GM23338 (cell line): Measurements from ENCODE around the gene PIGP. TPM values are rescaled to one million over a fixed set of nuclear protein-coding genes. Genes with fewer than 3 reads are reported as not detected.

ENCODE experiments used
- ATAC-seq: fragments of 200-7000 bp; cut with Tn5 transposase; 3 replicates; pipeline ENCODE4 v1.9.1; 2020
- DNase-seq: peaks from one replicate; pipeline ENCODE4 v3.0.0-alpha.2; 2015; ENCODE audit warnings: low spot score
- H2AFZ ChIP-seq: fragments of 200-600 bp; sonication (generic); 2 replicates; pipeline ENCODE4 v1.8.0; 2016; ENCODE audit warnings: antibody characterized with exemption, mild to moderate bottlenecking, moderate library complexity
- H3F3A ChIP-seq: fragments of 200-600 bp; sonication (generic); replicated peaks from 2 replicates; pipeline ENCODE4 v1.8.0; 2017; ENCODE audit warnings: antibody characterized with exemption, mixed run types, low read depth
- H3K27ac ChIP-seq: fragments of 200-600 bp; sonication (generic); 2 replicates; pipeline ENCODE4 v1.6.1; 2016; ENCODE audit warnings: low read depth
- H3K27me3 ChIP-seq: fragments of 200-600 bp; sonication (generic); 2 replicates; pipeline ENCODE4 v1.8.0; 2016; ENCODE audit warnings: mild to moderate bottlenecking, mixed run types, moderate library complexity; ENCODE audit not compliant: insufficient read depth
- H3K36me3 ChIP-seq: fragments of 200-600 bp; sonication (generic); 2 replicates; pipeline ENCODE4 v1.8.0; 2016; ENCODE audit warnings: mild to moderate bottlenecking; ENCODE audit not compliant: insufficient read depth
- H3K4me1 ChIP-seq: fragments of 200-600 bp; sonication (generic); 2 replicates; pipeline ENCODE4 v1.8.0; 2016; ENCODE audit warnings: mild to moderate bottlenecking, moderate library complexity; ENCODE audit not compliant: insufficient read depth
- H3K4me2 ChIP-seq: fragments of 200-600 bp; sonication (generic); 2 replicates; pipeline ENCODE4 v1.7.1; 2017; ENCODE audit warnings: mixed run types
- H3K4me3 ChIP-seq: fragments of 200-600 bp; sonication (generic); 2 replicates; pipeline ENCODE4 v1.6.1; 2016; ENCODE audit warnings: mixed run types
- H3K79me2 ChIP-seq: fragments of 200-600 bp; sonication (generic); replicated peaks from 2 replicates; pipeline ENCODE4 v1.8.0; 2017; ENCODE audit warnings: mild to moderate bottlenecking; ENCODE audit not compliant: insufficient read depth
- H3K9me2 ChIP-seq: fragments of 200-600 bp; sonication (generic); 2 replicates; pipeline ENCODE4 v1.8.0; 2017; ENCODE audit not compliant: insufficient read depth
- H4K20me1 ChIP-seq: fragments of 200-600 bp; sonication (generic); replicated peaks from 2 replicates; pipeline ENCODE4 v1.8.0; 2017; ENCODE audit warnings: mild to moderate bottlenecking; ENCODE audit not compliant: insufficient read depth
- H3K27ac Mint-ChIP-seq: 2 replicates; pipeline ENCODE4 v1.8.0; 2020; ENCODE audit warnings: inconsistent platforms, mild to moderate bottlenecking, moderate library complexity, mixed read lengths
- H3K27me3 Mint-ChIP-seq: 3 replicates; pipeline ENCODE4 v1.8.0; 2022; ENCODE audit warnings: low read depth, mild to moderate bottlenecking, moderate library complexity, mixed read lengths, inconsistent platforms; ENCODE audit not compliant: insufficient read depth, poor library complexity
- H3K36me3 Mint-ChIP-seq: 3 replicates; pipeline ENCODE4 v1.8.0; 2021; ENCODE audit warnings: low read depth, mild to moderate bottlenecking, inconsistent platforms, moderate library complexity, mixed read lengths
- H3K4me1 Mint-ChIP-seq: 3 replicates; pipeline ENCODE4 v1.8.0; 2020; ENCODE audit warnings: mild to moderate bottlenecking, inconsistent platforms, mixed read lengths
- H3K4me3 Mint-ChIP-seq: 3 replicates; pipeline ENCODE4 v1.8.0; 2021; ENCODE audit warnings: moderate library complexity, mild to moderate bottlenecking, inconsistent platforms, mixed read lengths
- H3K9me3 Mint-ChIP-seq: 3 replicates; pipeline ENCODE4 v1.8.0; 2020; ENCODE audit warnings: moderate library complexity, mild to moderate bottlenecking, inconsistent platforms, mixed read lengths
- CREB1 ChIP-seq: fragments of 250-450 bp; sonication (Bioruptor Pico); IDR thresholded peaks from 2 replicates; pipeline ENCODE4 v1.5.0; 2020; ENCODE audit warnings: low read depth, mild to moderate bottlenecking, moderate library complexity
- CTCF ChIP-seq, 2 experiments: fragments of 200-600 bp in 1 of 2; sonication (generic) in 1 of 2; conservative IDR thresholded peaks; 2 replicates each; pipeline versions ENCODE4 v1.5.1 to v1.6.1; 2016 to 2017; ENCODE audit warnings: antibody characterized with exemption in 2 of 2, low read depth in 2 of 2, mild to moderate bottlenecking in 2 of 2, moderate library complexity in 1 of 2
- EZH2 ChIP-seq: fragments of 200-600 bp; sonication (generic); IDR thresholded peaks from one replicate; pipeline ENCODE4 v1.8.0; 2017; ENCODE audit warnings: antibody characterized with exemption, mild to moderate bottlenecking, low read depth; ENCODE audit not compliant: unreplicated experiment
- EZH2phosphoT487 ChIP-seq: fragments of 200-600 bp; sonication (generic); IDR thresholded peaks from one replicate; pipeline ENCODE4 v1.8.1; 2018; ENCODE audit warnings: antibody characterized with exemption; ENCODE audit not compliant: unreplicated experiment
- JUNB ChIP-seq: IDR thresholded peaks from one replicate; pipeline ENCODE4 v1.6.1; 2016; ENCODE audit warnings: antibody characterized with exemption; ENCODE audit not compliant: unreplicated experiment
- NANOG ChIP-seq: IDR thresholded peaks from 2 replicates; pipeline ENCODE4 v1.6.1; 2016; ENCODE audit warnings: antibody characterized with exemption, borderline replicate concordance
- POLR2AphosphoS5 ChIP-seq: IDR thresholded peaks from 2 replicates; pipeline ENCODE4 v1.6.1; 2016; ENCODE audit warnings: antibody characterized with exemption, low read depth
- REST ChIP-seq: IDR thresholded peaks from one replicate; pipeline ENCODE4 v1.6.1; 2018; ENCODE audit warnings: antibody characterized with exemption; ENCODE audit not compliant: unreplicated experiment
- STAT1 ChIP-seq: IDR thresholded peaks from one replicate; pipeline ENCODE4 v1.6.1; 2016; ENCODE audit warnings: antibody characterized with exemption; ENCODE audit not compliant: unreplicated experiment
- ZNF114 ChIP-seq: fragments of 250-450 bp; sonication (Bioruptor Pico); IDR thresholded peaks from 2 replicates; pipeline ENCODE4 v1.5.0; 2020; ENCODE audit warnings: mild to moderate bottlenecking, moderate library complexity
- ZNF331 ChIP-seq: fragments of 250-450 bp; sonication (Bioruptor Pico); IDR thresholded peaks from 2 replicates; pipeline ENCODE4 v1.5.0; 2020; ENCODE audit warnings: low read depth, mild to moderate bottlenecking, moderate library complexity
- ZNF462 ChIP-seq: fragments of 250-450 bp; sonication (Bioruptor Pico); IDR thresholded peaks from 2 replicates; pipeline ENCODE4 v1.5.0; 2020; ENCODE audit warnings: mild to moderate bottlenecking, moderate library complexity
- polyA plus RNA-seq: library from polyadenylated mRNA; unstranded; fragments of >200 nt; fragmentation: Nextera tagmentation; extraction: Ambion mirVana; gene quantifications from 2 replicates; pipeline ENCODE4 v1.2.1, GENCODE V29; 2016
- total RNA-seq: library from RNA; depleted of rRNA; stranded (reverse); fragments of >200 nt; shearing (Covaris generic); gene quantifications from 2 replicates; pipeline ENCODE4 v1.2.3, GENCODE V29; 2014
- TF ChIP-seq, protein P1 (sequence below): IDR thresholded peaks from 2 replicates; pipeline ENCODE4 v1.6.1; 2016; ENCODE audit warnings: antibody characterized with exemption

The PIGP gene
- total and polyA plus RNA-seq, 2 experiments from 2014 or later: 5.2 to 19.6 TPM

GRCh38 chr21:37064841-37065240, 8.0 kb downstream of the PIGP start:
- no peak overlapping the region for H3K27ac Mint-ChIP-seq
- no peaks in the 10 kb centered on the region for H3K9me3 Mint-ChIP-seq
- peaks cover 9% of the 10 kb centered on the region; the same call in 2 of the 3 replicates for H3K36me3 Mint-ChIP-seq
- peaks cover 16% of the 10 kb centered on the region for H3K4me1 Mint-ChIP-seq
- Histone ChIP-seq H3K4me2 (no peak overlapping the region), H3K36me3 (no peaks in the 10 kb centered on the region), H3K27me3 (no peaks in the 10 kb centered on the region), H3K27ac (no peak overlapping the region), H3F3A (no peaks in the 10 kb centered on the region), H3K79me2 (no peaks in the 10 kb centered on the region), H3K4me3 (no peak overlapping the region), H3K4me1 (peaks cover 14% of the 10 kb centered on the region), H4K20me1 (no peaks in the 10 kb centered on the region), H3K9me2 (no peaks in the 10 kb centered on the region), H2AFZ (no peak overlapping the region)
- TF ChIP-seq CTCF (conservative IDR thresholded peaks at IDR 0.05; ENCODE audit: low read depth in 2 of 2) (no peak), EZH2phosphoT487 (no peak), ZNF114 (CRISPR knock-in tag) (no peak), POLR2AphosphoS5 (no peak), EZH2 (no peak), CREB1 (CRISPR knock-in tag) (no peak), STAT1 (no peak), ZNF462 (CRISPR knock-in tag) (no peak), JUNB (no peak), ZNF331 (CRISPR knock-in tag) (no peak), NANOG (no peak), REST (no peak)
- TF ChIP-seq, protein P1, sequence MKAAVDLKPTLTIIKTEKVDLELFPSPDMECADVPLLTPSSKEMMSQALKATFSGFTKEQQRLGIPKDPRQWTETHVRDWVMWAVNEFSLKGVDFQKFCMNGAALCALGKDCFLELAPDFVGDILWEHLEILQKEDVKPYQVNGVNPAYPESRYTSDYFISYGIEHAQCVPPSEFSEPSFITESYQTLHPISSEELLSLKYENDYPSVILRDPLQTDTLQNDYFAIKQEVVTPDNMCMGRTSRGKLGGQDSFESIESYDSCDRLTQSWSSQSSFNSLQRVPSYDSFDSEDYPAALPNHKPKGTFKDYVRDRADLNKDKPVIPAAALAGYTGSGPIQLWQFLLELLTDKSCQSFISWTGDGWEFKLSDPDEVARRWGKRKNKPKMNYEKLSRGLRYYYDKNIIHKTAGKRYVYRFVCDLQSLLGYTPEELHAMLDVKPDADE: no peak
- no peak for ATAC-seq
- H3K4me3 Mint-ChIP-seq: no peak overlapping the region
- no peak for DNase-seq
- H3K27me3 Mint-ChIP-seq: no peaks in the 10 kb centered on the region
